HG02852 (cell line): ENCODE data around the gene RETSAT.
"Not testable (repeated sequence)": the region's sequence is repeated elsewhere in the genome, so short reads cannot be mapped to it uniquely, and the experiment has no call there.

Experiments
- ATAC-seq: cut with Tn5 transposase; IDR thresholded peaks from one replicate; pipeline ENCODE4 v1.9.1; 2021; ENCODE audit warnings: mild to moderate bottlenecking, moderate library complexity; ENCODE audit not compliant: unreplicated experiment

Gene RETSAT

DNA sequence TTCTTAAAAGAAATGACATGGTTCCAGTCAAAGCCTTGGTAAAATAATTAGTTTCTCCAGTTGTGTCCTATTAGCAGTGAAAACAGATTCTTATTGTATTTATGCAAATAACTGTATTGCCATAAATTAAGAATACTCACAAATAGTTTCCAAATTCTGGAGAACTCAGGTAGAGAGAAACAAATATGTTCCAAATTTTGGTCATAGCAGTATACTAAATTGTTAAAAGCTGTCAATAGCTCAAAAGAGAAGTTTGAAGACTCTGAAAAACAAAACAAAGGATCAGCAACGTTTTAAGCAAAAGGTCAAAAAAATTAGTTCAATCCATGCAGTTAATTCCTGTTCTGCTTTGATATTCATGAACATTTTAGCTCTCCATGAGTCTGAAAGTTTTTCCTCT is 25.7 kb upstream of the RETSAT start:
- ATAC-seq, result no peak

DNA sequence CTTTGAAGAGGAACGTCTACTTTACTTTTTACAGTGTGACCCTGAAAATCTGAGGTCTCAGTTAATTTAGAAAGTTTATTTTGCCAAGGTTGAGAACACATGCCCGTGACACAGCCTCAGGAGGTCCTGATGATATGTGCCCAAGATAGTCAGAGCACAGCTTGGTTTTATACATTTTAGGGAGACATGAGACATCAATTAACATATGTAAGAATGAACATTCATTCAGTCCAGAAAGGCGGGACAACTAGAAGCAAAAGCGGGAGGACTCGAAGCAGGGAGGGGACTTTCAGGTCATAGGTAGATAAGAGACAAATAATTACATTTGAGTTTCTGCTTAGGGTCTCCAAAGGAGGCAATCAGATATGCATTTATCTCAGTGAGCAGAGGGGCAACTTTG is 23.9 kb upstream of the RETSAT start:
- no peak for ATAC-seq

DNA sequence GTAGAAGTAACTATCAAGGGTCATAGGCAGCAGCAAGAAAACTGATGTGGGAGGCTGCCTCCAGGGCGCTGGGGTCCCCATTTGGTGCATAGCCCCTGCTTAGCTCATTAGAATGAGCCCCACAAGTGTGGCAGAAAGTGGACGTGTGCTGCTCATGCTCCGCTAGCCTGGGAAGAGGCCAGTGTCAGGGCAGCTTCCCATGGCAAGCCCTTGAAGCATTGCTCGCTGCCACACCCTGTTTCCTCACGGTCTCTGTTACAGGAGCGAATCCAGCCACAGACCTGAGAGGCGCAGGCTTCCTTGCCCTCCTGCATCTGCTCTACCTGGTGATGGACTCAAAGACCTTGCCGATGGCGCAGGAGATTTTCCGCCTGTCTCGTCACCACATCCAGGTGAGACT is 22.8 kb upstream of the RETSAT start:
- ATAC-seq, result no peak

DNA sequence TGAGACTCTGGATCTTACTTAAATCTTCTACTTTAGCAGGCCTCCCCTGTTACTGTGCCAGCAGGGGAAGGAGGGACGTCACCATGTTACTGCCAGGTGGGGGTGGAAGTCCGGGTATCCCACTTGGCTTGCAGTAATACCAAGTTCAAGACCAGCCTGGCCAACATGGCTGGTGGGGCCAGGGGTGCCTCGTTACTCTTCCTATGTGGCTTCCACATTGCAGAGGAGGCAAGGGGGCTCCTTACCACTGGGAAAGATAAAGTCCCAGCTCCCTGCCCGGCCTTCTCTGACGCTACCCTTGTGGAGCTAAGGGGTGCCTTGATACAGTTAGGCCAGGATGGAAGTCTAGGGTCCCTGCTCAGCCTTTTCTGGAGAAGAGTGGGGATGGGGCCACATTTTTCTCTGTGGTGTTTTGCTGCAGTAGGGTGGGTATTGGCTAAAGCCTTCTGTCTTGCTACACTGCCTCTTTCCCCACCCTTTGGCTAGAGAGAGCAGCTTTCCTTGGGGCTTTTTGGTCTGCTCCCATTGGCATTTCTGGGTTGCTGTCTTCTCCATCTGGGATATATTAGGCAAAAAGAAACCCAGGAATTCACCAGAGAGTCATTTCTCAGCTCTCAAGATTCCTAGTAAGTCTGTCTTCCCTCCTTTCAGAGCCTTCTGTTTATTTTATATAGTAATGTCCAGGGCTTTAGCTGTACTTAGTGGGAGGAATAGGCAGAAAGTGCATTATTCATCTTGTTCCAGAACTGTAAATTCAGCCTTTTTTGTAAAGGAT is 22.1 kb upstream of the RETSAT start:
- ATAC-seq, result no peak

DNA sequence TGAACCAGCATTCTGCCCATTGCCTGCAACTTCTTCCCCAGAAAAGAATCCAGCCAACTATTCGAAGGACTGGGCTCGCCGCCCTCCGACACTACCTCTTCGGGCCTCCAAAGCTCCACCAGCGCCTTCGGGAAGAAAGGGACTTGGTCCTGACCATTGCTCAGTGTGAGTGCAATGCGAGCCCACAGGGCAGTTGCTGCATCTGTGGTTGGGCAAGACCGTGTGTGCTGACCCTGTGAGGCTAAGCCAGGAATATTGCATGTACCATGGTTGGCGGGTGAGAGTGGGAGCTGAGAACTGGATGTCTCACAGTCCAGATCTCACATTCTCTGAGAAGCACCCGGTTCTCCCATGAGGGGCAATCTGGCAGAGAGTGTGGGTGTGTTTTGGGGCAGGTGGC is 16.7 kb upstream of the RETSAT start:
- ATAC-seq, result no peak

DNA sequence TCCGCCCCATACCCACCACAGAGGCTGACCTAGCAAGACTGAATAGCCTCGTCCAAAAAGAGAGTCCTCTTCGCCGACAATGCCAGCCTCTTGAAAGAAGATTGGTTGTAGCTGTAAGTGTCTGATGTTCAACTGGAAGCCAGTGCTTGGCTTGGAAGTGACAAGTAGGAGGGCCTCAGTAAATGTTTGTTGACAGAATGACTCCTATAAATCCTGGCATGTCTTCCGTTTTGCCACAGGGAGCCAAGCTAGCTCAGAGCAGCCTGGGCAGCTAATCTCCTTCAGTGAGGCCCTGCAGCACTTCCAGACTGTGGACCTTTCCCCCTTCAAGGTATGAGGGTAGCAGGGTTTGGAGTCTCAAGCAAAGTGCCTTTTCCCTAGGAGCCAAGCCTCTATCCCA is 15.2 kb upstream of the RETSAT start:
- ATAC-seq, result no peak

DNA sequence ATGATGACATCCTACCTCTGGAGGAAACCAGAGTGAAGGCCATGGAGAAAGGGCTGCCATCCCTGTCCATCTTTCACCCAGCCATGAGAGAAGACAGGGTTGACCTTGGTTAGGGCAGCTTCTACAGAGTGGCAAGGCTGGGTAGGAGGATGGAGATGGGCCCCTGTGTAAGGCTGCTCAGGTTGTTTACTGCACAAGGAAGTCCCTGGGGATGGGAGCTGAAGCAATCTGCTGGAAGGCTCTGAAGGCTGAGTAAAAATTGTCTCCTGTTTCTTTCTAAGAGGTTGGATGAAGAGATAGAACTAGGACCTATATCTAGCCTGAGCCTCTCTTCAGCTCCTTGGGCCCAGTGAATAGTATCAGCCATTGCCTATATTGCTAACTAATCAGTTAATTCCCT is 14.6 kb upstream of the RETSAT start:
- no peak for ATAC-seq

DNA sequence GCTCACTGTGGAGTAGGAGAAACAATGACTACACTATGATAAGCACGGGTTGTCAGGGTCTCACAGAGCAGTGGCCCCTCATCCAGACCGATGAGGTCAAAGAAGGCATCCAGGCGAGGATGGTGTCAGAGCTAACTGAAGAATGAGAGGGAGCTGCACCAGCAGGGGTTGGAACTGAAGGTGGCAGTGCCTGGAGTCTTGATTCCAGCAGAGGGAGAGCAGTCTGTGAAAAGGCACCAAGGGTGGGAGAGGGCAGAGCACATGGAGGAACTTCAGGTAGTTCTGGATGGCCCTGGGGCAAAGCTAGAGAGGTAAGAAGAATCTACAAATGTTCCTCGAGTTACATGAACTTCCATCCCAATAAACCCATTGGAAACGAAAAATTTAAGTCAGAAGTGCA is 12.9 kb upstream of the RETSAT start:
- no peak for ATAC-seq

DNA sequence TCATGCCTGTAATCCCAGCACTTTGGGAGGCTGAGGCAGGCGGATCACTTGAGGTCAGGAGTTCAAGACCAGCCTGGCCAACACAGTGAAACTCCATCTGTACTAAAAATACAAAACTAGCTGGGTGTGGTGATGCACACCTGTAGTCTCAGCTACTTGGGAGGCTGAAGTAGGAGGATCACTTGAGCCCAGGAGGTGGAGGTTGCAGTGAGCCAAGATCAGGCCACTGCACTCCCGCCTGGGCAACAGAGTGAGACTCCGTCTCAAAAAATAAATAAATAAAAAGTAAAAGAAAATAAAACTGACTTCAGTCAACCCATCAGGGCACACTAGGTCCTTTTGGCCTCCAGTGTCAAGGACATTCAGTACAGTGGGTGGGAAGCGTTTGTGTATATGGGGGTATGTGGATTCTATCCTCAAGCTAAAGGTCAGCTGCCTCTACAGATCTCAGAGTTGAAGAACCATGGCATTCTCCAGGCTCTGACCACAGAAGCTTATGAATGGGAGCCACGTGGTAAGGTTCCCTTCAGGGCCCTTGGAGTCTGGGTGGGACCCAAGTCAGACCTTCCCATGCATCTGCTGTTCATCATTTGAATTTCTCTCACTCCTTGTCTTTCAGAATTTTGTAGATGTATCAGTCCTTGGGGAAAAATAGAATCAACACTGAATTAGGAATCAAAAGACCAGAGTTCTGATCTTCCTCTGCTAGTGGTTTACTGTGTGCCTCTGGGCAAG is 8.5 kb upstream of the RETSAT start:
- not testable (repeated sequence) for ATAC-seq

DNA sequence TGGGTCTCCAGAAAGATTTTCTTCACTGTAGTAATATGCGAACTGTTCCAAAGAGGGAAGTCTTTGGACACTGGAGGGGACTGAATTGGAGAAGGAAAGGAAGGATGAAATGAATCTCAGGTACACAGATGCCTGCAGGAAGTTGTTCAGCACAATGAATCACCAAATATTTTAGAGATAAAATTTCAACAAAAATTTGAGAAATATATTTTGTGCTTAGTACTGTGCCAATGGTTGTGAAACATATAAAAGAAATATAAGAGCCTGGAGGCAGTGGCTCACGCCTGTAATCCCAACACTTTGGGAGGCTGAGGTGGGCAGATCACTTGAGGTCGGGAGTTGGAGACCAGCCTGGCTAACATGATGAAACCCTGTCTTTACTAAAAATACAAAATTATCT is 3.4 kb upstream of the RETSAT start:
- no peak for ATAC-seq

DNA sequence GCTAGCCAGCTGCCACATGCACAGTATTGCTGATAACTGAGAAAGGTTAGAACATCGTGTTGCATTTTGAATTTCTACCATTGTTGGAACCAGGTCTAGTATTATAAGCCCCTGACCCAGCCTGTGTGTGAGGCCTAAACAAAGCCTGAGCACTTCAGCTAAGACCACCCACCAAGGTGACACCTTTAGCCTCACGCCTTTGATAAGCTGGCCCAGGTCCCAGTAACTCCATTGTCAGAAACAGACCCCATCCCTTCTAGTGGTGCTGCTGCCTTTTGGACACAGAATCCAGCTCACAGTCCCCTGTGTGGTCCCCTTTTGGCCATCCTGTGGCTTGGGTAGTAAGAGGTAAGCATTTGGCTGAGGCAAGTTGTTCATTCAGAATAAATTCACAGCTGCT is 1.9 kb upstream of the RETSAT start:
- ATAC-seq, result no peak

DNA sequence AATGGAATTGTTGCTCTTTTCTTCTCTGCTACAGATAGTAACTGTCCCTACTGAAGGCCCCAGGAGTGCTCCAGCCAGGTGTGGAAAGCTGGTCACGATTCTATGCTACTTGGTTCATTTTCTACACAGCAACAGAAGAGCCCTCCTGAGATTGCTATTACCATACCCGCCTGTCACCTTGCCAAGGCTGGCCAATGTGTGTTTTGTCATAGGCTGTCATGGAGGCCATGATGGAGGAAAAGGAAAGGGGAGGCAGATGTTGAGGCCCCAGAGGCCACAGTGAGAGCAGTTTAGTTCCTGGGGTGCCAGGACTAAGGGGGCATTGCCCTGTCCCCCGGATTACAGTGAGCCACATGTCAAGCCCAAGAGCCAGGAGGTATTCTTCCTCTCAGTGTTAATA is 1.2 kb upstream of the RETSAT start:
- ATAC-seq, result no peak

DNA sequence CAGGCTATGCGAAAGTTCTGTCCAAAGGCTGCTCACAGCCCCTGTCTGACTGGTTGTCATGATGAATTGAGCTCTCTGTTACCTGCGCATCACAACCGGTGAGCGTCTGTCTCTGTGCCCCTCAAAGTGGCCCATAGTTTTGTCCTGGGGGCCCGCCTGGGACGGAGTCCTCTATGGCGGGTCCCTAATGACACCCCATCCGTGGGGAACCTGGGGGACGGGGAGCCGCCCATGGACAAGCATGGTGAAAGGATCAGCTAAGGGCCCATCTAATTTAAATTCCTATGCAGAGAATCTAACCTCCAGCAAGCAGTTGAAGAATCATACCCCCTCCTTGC is 714 bp upstream of the RETSAT start:
- peak; percentile 4 for ATAC-seq

DNA sequence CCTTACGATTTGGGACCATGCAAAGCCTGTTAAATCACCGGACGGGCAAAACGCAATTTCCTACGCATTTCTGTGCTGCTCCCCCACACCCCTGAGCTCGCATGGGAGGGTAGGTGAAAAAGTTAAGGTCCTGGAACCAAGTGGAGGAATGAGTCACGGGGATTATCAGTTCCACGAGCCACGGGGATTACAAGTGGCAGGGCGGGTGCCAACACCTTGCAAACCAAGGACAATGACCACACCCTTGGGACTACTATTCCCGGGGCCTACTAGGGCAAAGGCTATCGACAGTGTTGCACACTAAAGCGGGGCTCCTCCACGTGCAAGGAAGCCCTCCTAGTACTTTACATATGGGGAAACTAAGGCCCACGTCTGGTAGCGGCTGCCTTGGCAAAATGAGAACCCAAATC is 447 bp downstream of the RETSAT start:
- peak; percentile 4 for ATAC-seq

DNA sequence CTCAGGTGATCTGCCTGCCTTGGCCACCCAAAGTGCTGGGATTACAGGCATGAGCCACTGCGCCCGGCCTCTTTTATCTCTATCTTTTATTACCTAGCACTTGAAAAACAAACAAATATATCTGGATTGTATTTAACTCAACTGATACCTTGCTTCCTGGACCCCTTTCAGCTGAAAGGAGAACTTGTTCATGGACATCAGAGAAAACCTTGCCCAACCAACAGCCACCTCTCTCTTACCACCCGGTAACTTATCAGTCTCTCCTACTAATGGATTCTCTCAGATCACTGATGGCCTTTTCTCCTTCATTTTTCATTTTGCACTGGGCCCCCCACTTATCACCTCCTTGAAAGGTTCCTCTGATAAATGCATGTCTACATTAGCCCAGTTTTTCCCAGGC is 6.7 kb downstream of the RETSAT start:
- no peak for ATAC-seq

DNA sequence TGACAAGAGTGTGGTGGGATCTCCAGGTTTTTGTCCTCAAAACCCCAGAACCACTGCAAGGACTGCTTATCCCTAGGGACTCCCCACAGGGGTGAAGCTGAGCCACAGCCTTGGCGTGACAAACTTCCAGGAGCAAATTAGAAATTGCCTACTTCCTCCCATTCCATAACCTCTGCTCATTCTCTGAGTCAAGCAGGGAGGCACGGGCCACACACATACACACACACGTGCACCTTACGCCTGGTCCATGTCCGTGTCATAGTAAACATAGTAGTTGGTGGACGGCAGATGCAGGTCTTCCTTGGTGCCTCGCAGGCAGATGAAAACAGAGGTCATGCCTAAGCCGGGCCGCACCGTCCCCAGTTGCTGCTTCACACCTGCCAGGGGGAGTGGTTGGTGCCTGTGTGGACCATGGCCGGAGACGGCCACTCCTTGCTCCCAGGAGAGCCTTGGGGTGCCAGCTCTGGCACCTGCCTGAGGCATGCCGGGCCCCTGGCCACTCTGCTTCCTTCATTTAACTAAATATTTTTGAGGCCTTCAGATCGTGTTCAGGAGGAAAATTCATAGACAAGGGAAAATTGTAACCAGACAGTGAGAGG is 9.9 kb downstream of the RETSAT start:
- no peak for ATAC-seq

DNA sequence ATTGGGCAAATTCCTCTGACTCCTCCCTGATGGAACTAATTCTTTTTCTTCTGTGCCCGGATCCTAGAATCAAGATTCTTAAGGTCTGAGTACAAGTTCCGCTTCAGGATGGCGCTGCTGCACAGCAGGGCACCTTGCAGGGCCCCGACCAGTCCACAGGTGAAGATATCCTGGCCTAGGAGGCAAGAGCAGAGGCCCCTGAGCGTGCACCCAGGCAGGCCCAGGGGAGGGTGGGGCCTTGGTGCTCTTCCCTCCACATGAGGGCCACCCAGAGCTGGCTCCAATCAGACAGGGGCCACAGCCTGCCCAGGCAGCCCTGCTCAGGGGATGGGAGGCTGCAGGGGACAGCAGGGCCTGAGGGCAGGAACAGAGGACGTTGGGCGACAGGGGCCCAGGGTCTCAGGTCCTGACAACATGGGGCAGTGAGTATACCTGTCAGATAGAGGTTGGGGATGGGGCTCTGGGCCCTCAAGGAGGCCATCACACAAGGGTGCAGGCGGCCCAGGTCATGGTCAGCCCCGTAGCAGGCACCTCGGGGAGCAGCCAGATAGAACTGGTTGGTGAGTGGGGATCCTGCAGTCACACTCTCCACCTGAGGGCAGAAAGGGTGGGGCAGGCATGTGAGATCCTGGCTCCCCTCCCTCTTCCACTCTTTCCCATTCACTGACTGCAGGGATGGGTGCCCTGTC is 11.0 kb downstream of the RETSAT start:
- not testable (repeated sequence) for ATAC-seq

DNA sequence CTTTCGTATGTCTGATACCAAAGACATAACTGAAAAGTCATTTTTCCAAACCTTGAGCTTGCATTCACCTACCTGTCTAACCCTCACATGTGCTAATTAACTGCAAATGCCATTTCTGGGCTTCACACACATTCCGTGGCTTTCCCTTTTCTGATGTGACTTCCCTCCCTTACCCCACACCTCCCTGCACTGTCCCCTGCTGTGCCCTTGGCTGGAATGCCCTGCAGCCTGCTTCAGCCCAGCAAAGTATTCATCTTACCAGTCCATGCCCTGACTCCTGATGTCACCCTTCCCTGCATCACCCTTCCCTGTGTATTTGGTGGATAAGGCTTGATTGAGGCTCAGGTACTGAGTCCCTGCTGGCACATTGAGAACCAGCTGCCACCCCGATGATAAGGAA is 12.2 kb downstream of the RETSAT start:
- no peak for ATAC-seq

DNA sequence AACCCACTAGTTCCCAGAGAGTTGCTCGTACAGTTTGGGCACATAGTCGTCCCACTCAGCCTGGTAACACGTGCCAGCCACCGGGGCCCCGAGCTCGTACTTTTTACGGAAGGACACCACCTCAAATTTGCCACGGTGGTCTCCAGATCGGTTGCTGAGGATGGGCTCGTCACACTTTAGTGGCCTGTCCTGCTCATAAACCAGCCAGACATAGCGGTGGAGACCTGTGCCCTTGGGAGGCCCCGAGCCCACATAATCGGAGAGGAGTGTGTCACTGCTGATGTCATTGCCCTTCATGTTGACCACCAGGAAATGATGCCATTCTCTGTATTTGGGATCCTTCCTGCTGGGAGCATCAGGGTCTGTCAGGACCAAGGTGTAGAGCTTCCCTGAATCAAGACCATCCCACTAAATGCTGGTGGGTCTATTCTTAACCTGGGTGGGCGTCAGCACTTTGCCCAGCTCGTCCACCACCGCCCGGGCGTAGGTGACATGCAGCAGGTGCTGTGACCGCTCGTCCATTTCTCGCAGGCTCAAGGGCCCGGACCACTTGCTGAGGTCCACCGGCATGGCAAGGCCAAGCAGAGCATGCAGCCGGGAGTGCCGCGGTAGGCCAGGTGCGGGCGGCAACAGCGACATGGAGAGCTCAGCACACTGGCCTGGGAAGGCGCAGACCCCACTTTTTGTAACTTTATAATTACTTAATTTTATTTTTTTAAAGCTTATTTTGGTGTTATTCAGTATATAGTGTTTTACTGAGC is 12.9 kb downstream of the RETSAT start:
- ATAC-seq, result no peak

DNA sequence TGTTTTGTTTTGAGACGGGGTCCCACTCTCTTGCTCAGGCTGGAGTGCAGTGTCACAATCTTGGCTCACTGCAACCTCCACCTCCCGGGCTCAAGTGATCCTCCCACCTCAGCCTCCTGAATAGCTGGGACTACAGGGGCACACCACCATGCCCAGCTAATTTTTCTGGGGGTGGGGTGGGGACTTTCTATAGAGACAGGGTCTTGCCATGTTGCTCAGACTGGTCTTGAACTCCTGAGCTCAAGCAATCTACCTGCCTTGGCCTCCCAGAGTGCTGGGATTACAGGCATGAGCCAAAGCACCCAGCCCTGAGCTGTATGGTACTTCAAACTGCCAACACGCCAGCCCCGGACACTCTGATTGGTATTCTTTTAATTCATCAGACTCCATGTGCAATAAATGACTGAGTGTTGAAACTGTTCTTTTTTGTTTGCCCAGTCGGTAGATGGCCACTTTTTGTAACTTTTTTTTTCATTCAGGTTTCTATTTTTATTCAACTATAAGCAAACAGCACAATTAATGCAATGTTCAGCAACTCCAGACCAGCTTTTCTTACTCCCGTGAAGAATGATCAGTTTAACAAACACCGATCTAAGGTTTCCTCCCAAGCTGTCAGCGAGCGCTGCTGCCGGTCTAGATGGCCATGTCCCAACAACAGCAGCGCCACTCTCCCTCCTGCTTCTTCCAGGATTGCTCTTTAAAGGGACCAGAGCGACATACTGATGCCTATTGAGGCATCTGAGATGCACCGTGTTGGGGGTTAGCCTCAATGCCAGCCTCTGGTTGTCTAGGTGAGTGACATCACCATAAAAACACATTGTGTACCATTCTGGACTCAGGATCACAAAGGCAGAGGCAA is 14.1 kb downstream of the RETSAT start:
- ATAC-seq, result no peak
